K562 (cell line): ENCODE measurements around the gene RDH13. TPM values are rescaled to one million over a fixed set of nuclear protein-coding genes. Genes with fewer than 3 reads are reported as not detected.

ENCODE experiments used
- ASH1L ChIP-seq: fragments of 450-650 bp; IDR thresholded peaks from 2 replicates; pipeline ENCODE4 v1.6.1; 2018; ENCODE audit warnings: borderline replicate concordance, mild to moderate bottlenecking, low read depth; ENCODE audit not compliant: partially characterized antibody
- BRF1 ChIP-seq: IDR thresholded peaks from 3 replicates; pipeline ENCODE4 v1.6.1; 2011; ENCODE audit warnings: borderline replicate concordance, mild to moderate bottlenecking; ENCODE audit not compliant: insufficient read length; ENCODE audit errors: extremely low read depth
- EGR1 ChIP-seq: fragments of 450-650 bp; conservative IDR thresholded peaks from 2 replicates; pipeline ENCODE4 v1.6.1; 2017; ENCODE audit warnings: mild to moderate bottlenecking
- ETV5 ChIP-seq: sonication (generic); formaldehyde crosslinking; IDR thresholded peaks from 2 replicates; pipeline ENCODE4 v1.4.0; 2020; ENCODE audit warnings: low read depth, mild to moderate bottlenecking, missing genetic modification reagents
- FOSL1 ChIP-seq: fragments of 200-800 bp; sonication (Bioruptor generic); conservative IDR thresholded peaks from 2 replicates; pipeline ENCODE4 v1.6.1; 2016; ENCODE audit warnings: missing genetic modification characterization, missing compliant biosample characterization
- JUN ChIP-seq, 2 experiments: sonication (generic) in 1 of 2; formaldehyde crosslinking in 1 of 2; IDR thresholded peaks; 2 replicates each; pipeline versions ENCODE4 v1.6.1 to v1.8.0; 2012 to 2022; ENCODE audit warnings: borderline replicate concordance in 2 of 2, mild to moderate bottlenecking in 2 of 2, improper control_type of control experiment in 1 of 2, low read depth in 1 of 2, low read length in 1 of 2, missing genetic modification reagents in 1 of 2
- JUND ChIP-seq, 2 experiments: IDR thresholded peaks; 2 replicates in 1 of 2; 3 replicates in 1 of 2; pipeline ENCODE4 v1.6.1; 2011; ENCODE audit warnings: borderline replicate concordance in 2 of 2, low read depth in 2 of 2, low read length in 2 of 2, improper control_type of control experiment in 1 of 2, missing biosample characterization in 1 of 2, missing genetic modification characterization in 1 of 2, missing genetic modification reagents in 1 of 2
- KLF1 ChIP-seq: fragments of 450-650 bp; IDR thresholded peaks from 2 replicates; pipeline ENCODE4 v1.6.1; 2016; ENCODE audit warnings: missing genetic modification characterization, missing compliant biosample characterization
- MCM2 ChIP-seq: fragments of 450-650 bp; IDR thresholded peaks from 2 replicates; pipeline ENCODE4 v1.6.1; 2017; ENCODE audit warnings: low read depth, mild to moderate bottlenecking
- PTTG1 ChIP-seq: fragments of 450-650 bp; IDR thresholded peaks from 2 replicates; pipeline ENCODE4 v1.6.1; 2016; ENCODE audit warnings: low read depth, mild to moderate bottlenecking, missing genetic modification characterization, missing compliant biosample characterization
- SMC3 ChIP-seq: conservative IDR thresholded peaks from 2 replicates; pipeline ENCODE4 v1.6.1; 2011; ENCODE audit warnings: low read depth, low read length, improper control_type of control experiment; ENCODE audit not compliant: insufficient read depth
- TAL1 ChIP-seq: fragments of 450-650 bp; IDR thresholded peaks from 2 replicates; pipeline ENCODE4 v1.6.1; 2016; ENCODE audit warnings: mild to moderate bottlenecking
- ZNF316 ChIP-seq: fragments of 450-650 bp; IDR thresholded peaks from 2 replicates; pipeline ENCODE4 v1.6.1; 2016
- ZNF57 ChIP-seq: fragments of 450-650 bp; formaldehyde crosslinking; IDR thresholded peaks from 2 replicates; pipeline ENCODE4 v1.4.0; 2020; ENCODE audit warnings: mild to moderate bottlenecking, moderate library complexity
- ZNF586 ChIP-seq: fragments of 450-650 bp; formaldehyde crosslinking; conservative IDR thresholded peaks from 2 replicates; pipeline ENCODE4 v1.4.0; 2020; ENCODE audit warnings: mild to moderate bottlenecking, moderate library complexity
- polyA plus RNA-seq, 8 experiments: library from polyadenylated mRNA; depleted of rRNA in 4 of 8; stranded (reverse) in 5 of 8; unstranded in 3 of 8; fragments of >200 nt; fragmentation: Nextera tagmentation in 2 of 8; fragmentation: Illumina TruSeq in 1 of 8; extraction: Ambion mirVana in 2 of 8; extraction: Trizol in 1 of 8; gene quantifications; 2 replicates each; pipeline versions ENCODE4 v1.2.1 to v1.2.3, GENCODE V29; 2011 to 2014; ENCODE audit warnings: inconsistent platforms in 1 of 8, missing spikeins in 1 of 8
- total RNA-seq, 7 experiments: library from RNA; depleted of rRNA in 6 of 7; stranded (reverse); fragments of >200 nt in 6 of 7; fragmentation: Illumina TruSeq in 2 of 7; extraction: Trizol in 2 of 7; gene quantifications; 2 replicates each; pipeline versions ENCODE4 v1.2.1 to v1.2.3, GENCODE V29; 2011 to 2021; ENCODE audit warnings: low replicate concordance in 1 of 7
- TF ChIP-seq, protein P1 (sequence below): fragments of 450-650 bp; IDR thresholded peaks from 2 replicates; pipeline ENCODE4 v1.6.1; 2018; ENCODE audit not compliant: partially characterized antibody
- TF ChIP-seq, protein P2 (sequence below): fragments of 250-450 bp; sonication (Bioruptor Pico); IDR thresholded peaks from 2 replicates; pipeline ENCODE4 v1.5.0; 2021
- TF ChIP-seq, protein P3 (sequence below): fragments of 250-450 bp; sonication (Bioruptor Pico); IDR thresholded peaks from 2 replicates; pipeline ENCODE4 v1.4.0; 2020; ENCODE audit warnings: mild to moderate bottlenecking, moderate library complexity
- TF ChIP-seq, protein P4 (sequence below), 2 experiments: fragments of 450-650 bp in 1 of 2; IDR thresholded peaks; 2 replicates each; pipeline ENCODE4 v1.6.1; 2011 to 2017; ENCODE audit warnings: low read depth in 2 of 2, antibody characterized with exemption in 1 of 2, borderline replicate concordance in 1 of 2, low read length in 1 of 2, mild to moderate bottlenecking in 1 of 2, mixed read lengths in 1 of 2; ENCODE audit not compliant: control insufficient read depth in 1 of 2

RDH13 gene
- total and polyA plus RNA-seq, 9 of the 15 experiments (the other 6 are each of a cell fraction or from before 2014, with no cell fraction given), result 7.5 to 70.3 (median 39.5) TPM

DNA sequence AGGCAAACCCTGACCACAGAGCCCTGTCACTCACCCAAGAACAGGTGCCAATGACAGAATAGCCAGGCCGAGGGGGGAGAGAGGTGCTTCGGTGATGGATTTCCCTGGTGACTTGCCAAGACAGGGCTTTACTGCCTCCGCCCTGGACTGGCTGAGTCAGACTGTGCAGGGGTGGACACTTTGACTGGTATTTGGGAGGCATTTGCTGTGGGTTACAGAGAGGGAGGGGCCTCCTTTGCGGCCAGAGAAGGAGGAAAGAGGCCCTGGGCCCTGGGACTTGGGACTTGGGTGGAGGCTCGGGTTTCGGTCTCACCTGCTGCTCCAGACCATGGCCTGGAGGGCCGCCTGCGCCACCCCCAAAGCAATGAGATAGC lies 8.2 kb upstream of the RDH13 start (continued):
- TF ChIP-seq, protein P1, sequence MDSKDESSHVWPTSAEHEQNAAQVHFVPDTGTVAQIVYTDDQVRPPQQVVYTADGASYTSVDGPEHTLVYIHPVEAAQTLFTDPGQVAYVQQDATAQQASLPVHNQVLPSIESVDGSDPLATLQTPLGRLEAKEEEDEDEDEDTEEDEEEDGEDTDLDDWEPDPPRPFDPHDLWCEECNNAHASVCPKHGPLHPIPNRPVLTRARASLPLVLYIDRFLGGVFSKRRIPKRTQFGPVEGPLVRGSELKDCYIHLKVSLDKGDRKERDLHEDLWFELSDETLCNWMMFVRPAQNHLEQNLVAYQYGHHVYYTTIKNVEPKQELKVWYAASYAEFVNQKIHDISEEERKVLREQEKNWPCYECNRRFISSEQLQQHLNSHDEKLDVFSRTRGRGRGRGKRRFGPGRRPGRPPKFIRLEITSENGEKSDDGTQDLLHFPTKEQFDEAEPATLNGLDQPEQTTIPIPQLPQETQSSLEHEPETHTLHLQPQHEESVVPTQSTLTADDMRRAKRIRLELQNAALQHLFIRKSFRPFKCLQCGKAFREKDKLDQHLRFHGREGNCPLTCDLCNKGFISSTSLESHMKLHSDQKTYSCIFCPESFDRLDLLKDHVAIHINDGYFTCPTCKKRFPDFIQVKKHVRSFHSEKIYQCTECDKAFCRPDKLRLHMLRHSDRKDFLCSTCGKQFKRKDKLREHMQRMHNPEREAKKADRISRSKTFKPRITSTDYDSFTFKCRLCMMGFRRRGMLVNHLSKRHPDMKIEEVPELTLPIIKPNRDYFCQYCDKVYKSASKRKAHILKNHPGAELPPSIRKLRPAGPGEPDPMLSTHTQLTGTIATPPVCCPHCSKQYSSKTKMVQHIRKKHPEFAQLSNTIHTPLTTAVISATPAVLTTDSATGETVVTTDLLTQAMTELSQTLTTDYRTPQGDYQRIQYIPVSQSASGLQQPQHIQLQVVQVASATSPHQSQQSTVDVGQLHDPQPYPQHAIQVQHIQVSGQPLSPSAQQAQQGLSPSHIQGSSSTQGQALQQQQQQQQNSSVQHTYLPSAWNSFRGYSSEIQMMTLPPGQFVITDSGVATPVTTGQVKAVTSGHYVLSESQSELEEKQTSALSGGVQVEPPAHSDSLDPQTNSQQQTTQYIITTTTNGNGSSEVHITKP, result peak; percentile 43
- TF ChIP-seq TAL1, result no peak
- no peak for TF ChIP-seq SMC3
- TF ChIP-seq BRF1, result no peak
- TF ChIP-seq KLF1 (tag), result no peak
- TF ChIP-seq JUND (IDR thresholded peaks at IDR 0.05; ENCODE audit: borderline replicate concordance, low read depth, low read length), result peak; percentile 46; the same call in 1 of the 2 replicates
- TF ChIP-seq JUND (tag; IDR thresholded peaks at IDR 0.05; ENCODE audit: borderline replicate concordance, low read depth, low read length), result no peak
- no peak for TF ChIP-seq PTTG1
- no peak for TF ChIP-seq ZNF57 (CRISPR knock-in tag)
- TF ChIP-seq ETV5 (CRISPR knock-in tag), result no peak
- TF ChIP-seq, protein P2, sequence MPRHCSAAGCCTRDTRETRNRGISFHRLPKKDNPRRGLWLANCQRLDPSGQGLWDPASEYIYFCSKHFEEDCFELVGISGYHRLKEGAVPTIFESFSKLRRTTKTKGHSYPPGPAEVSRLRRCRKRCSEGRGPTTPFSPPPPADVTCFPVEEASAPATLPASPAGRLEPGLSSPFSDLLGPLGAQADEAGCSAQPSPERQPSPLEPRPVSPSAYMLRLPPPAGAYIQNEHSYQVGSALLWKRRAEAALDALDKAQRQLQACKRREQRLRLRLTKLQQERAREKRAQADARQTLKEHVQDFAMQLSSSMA (CRISPR knock-in tag), result no peak
- no peak for TF ChIP-seq ZNF586 (CRISPR knock-in tag)
- peak; percentile 24; the same call in 1 of the 2 replicates for TF ChIP-seq EGR1
- no peak for TF ChIP-seq JUN (IDR thresholded peaks at IDR 0.05; ENCODE audit: borderline replicate concordance, low read depth, low read length)
- no peak for TF ChIP-seq JUN (CRISPR knock-in tag; IDR thresholded peaks at IDR 0.05; ENCODE audit: borderline replicate concordance)
- TF ChIP-seq MCM2, result no peak
- TF ChIP-seq, protein P3, sequence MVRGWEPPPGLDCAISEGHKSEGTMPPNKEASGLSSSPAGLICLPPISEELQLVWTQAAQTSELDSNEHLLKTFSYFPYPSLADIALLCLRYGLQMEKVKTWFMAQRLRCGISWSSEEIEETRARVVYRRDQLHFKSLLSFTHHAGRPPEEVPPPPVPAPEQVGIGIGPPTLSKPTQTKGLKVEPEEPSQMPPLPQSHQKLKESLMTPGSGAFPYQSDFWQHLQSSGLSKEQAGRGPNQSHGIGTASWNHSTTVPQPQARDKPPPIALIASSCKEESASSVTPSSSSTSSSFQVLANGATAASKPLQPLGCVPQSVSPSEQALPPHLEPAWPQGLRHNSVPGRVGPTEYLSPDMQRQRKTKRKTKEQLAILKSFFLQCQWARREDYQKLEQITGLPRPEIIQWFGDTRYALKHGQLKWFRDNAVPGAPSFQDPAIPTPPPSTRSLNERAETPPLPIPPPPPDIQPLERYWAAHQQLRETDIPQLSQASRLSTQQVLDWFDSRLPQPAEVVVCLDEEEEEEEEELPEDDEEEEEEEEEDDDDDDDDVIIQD (CRISPR knock-in tag), result no peak
- no peak for TF ChIP-seq ASH1L
- TF ChIP-seq FOSL1 (tag), result peak; percentile 71
- no peak for TF ChIP-seq ZNF316
- TF ChIP-seq, protein P4, sequence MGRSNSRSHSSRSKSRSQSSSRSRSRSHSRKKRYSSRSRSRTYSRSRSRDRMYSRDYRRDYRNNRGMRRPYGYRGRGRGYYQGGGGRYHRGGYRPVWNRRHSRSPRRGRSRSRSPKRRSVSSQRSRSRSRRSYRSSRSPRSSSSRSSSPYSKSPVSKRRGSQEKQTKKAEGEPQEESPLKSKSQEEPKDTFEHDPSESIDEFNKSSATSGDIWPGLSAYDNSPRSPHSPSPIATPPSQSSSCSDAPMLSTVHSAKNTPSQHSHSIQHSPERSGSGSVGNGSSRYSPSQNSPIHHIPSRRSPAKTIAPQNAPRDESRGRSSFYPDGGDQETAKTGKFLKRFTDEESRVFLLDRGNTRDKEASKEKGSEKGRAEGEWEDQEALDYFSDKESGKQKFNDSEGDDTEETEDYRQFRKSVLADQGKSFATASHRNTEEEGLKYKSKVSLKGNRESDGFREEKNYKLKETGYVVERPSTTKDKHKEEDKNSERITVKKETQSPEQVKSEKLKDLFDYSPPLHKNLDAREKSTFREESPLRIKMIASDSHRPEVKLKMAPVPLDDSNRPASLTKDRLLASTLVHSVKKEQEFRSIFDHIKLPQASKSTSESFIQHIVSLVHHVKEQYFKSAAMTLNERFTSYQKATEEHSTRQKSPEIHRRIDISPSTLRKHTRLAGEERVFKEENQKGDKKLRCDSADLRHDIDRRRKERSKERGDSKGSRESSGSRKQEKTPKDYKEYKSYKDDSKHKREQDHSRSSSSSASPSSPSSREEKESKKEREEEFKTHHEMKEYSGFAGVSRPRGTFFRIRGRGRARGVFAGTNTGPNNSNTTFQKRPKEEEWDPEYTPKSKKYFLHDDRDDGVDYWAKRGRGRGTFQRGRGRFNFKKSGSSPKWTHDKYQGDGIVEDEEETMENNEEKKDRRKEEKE (IDR thresholded peaks at IDR 0.05; ENCODE audit: borderline replicate concordance in 1 of 2, control insufficient read depth in 1 of 2, low read depth in 2 of 2, low read length in 1 of 2), result no peak
